H1 (cell line): ENCODE measurements around the gene CCDC7.

Source experiments
- ASH2L ChIP-seq: fragments of 200-600, 300-600 bp; sonication (generic); IDR thresholded peaks from one replicate; pipeline ENCODE4 v1.7.1; 2017; ENCODE audit warnings: low read length
- CTCF ChIP-seq, 3 experiments: IDR thresholded peaks; 1 replicate in 2 of 3; 2 replicates in 1 of 3; pipeline versions ENCODE4 v1.5.1 to v1.6.1; 2011; ENCODE audit warnings: low read length in 3 of 3, mild to moderate bottlenecking in 3 of 3, inconsistent platforms in 2 of 3, low read depth in 1 of 3, moderate library complexity in 1 of 3; ENCODE audit not compliant: insufficient read depth in 1 of 3; ENCODE audit errors: control extremely low read depth in 1 of 3
- EZH2 ChIP-seq: fragments of 200-600 bp; sonication (generic); IDR thresholded peaks from 2 replicates; pipeline ENCODE4 v1.7.1; 2012; ENCODE audit warnings: low read depth, mild to moderate bottlenecking, moderate library complexity, low read length, inconsistent platforms; ENCODE audit not compliant: severe bottlenecking
- GTF2F1 ChIP-seq: IDR thresholded peaks from 2 replicates; pipeline ENCODE4 v1.6.1; 2012; ENCODE audit warnings: low read depth, low read length, improper control_type of control experiment, borderline replicate concordance
- JUN ChIP-seq: IDR thresholded peaks from 2 replicates; pipeline ENCODE4 v1.6.1; 2011; ENCODE audit warnings: low read depth, mild to moderate bottlenecking, improper control_type of control experiment, low read length
- MAX ChIP-seq: IDR thresholded peaks from 2 replicates; pipeline ENCODE4 v1.6.1; 2012; ENCODE audit warnings: inconsistent platforms
- POLR2A ChIP-seq, 2 experiments: IDR thresholded peaks; 1 replicate in 1 of 2; 2 replicates in 1 of 2; pipeline ENCODE4 v1.6.1; 2011; ENCODE audit warnings: low read depth in 2 of 2, low read length in 2 of 2, mild to moderate bottlenecking in 2 of 2; ENCODE audit errors: control extremely low read depth in 1 of 2
- RFX5 ChIP-seq: IDR thresholded peaks from 2 replicates; pipeline ENCODE4 v1.6.1; 2011; ENCODE audit warnings: low read depth, low read length, improper control_type of control experiment, borderline replicate concordance
- SP1 ChIP-seq: IDR thresholded peaks from 2 replicates; pipeline ENCODE4 v1.6.1; 2011; ENCODE audit warnings: low read depth, low read length
- TF ChIP-seq, protein P1 (sequence below): IDR thresholded peaks from 2 replicates; pipeline ENCODE4 v1.6.1; 2011; ENCODE audit warnings: low read depth, mild to moderate bottlenecking, low read length; ENCODE audit not compliant: insufficient read depth

DNA sequence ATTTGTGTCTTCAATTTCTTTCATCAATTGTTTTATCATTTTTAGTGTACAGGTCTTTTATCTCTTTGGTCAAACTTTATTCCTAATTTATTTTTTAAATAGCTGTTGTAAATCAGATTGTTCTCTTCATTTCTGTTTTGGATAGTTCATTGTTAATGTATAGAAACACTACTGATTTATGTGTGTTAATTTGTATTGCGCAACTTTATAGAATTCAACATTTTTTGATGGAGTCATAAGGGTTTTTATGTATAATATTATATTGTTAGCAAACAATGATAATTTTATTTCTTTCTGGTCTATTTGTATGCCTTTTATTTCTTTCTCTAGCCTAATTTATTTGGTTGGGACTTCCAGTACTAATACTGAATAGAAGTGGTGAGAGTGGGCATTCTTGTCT, 181.2 kb downstream of the CCDC7 start:
- TF ChIP-seq CTCF (IDR thresholded peaks at IDR 0.05; ENCODE audit: control extremely low read depth in 1 of 3, insufficient read depth in 1 of 3, low read depth in 1 of 3, low read length in 3 of 3) (no peak), GTF2F1 (no peak), EZH2 (no peak), ASH2L (no peak), SP1 (no peak), RFX5 (no peak), POLR2A (IDR thresholded peaks at IDR 0.05; ENCODE audit: control extremely low read depth in 1 of 2, low read depth in 2 of 2, low read length in 2 of 2) (no peak), MAX (no peak), JUN (no peak)
- TF ChIP-seq, protein P1, sequence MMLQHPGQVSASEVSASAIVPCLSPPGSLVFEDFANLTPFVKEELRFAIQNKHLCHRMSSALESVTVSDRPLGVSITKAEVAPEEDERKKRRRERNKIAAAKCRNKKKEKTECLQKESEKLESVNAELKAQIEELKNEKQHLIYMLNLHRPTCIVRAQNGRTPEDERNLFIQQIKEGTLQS: no peak
